ENCODE measurements around the gene HDDC3.
"Not testable (repeated sequence)": the region's sequence is repeated elsewhere in the genome, so short reads cannot be mapped to it uniquely, and the experiment has no call there.

The HDDC3 gene

DNA sequence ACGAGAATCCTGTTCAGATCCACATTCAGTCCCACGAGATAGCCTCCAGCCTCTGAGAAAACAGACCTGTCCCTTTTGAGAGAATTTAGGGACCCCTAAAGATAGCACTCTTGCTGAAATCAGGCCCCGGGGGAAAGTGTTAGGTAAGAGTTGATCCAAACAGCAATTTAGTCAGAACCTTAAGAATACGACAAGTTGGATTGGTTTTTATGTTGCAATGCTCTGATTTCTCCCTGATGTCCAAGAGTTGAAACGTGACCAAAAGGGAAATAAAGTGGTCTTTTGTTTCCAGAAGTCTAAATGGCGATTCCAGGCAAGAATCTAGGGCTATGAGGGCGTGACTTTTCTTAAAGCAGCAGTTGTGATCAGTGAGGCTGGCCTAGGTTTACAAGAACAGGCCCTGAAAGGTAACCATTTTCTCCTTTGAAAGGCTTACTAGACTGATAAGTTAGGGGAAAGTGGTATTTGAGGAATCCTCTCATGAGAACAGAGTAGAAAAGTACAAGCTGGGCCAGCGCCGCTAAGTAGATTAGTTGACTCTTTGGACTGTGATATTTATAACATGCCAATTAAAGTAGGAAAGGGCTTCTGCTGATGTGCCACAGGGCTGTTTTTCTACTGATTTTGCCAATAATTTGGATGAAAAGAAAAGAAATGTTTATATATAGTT, 24.4 kb downstream of the HDDC3 start:
- DNase-seq, result no peak

- DNase-seq, result no peak
These were observed 25.2 kb downstream of the HDDC3 start for GRCh38 chr15:90907051-90907660.

DNA sequence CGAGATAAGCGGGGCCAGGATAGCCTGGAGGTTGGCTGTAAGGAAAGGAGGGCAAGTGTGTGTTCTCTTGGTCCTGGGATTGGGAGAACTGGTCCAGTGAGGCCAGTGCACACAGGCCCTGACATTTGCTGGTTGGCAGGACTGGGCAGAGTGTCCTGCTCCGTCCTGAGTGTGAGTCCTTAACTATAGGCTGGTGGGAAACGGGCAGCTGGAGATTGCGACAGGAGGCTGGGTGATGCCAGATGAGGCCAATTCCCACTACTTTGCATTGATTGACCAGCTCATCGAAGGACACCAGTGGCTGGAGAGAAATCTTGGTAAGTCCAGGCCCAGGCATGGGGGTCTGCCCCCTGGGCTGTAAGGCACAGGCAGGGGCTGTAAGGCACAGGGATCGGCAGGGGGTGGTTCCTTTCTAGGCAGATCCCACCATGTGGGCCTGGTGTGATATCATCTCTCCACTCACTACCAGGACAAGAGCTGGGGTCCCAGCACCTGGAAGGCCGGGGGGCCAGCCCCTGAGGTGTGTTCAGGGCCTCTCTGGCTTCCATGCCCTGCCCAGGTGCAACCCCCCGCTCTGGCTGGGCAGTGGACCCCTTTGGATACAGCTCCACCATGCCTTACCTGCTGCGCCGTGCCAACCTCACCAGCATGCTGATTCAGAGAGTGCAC, 26.0 kb downstream of the HDDC3 start:
- no peak for DNase-seq

GRCh38 chr15:90905306-90906180, 26.8 kb downstream of the HDDC3 start:
- no peak for DNase-seq

DNA sequence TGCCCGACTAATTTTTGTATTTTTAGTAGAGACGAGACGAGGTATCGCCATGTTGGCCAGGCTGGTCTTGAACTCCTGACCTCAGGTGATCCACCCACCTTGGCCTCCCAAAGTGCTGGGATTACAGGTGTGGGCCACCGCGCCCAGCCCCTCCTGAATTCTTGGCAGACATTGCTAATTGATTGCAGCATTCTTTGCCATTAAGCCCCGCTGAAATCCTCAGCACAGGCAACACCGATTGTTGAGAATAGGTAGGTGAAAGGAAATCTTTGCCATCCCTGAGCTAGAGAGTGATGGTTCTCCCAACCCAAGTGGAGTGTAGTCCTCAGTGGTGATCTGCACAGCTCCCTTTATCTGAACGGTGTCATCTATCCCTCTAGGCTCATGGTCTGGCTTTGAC, 27.6 kb downstream of the HDDC3 start:
- DNase-seq, result no peak

DNA sequence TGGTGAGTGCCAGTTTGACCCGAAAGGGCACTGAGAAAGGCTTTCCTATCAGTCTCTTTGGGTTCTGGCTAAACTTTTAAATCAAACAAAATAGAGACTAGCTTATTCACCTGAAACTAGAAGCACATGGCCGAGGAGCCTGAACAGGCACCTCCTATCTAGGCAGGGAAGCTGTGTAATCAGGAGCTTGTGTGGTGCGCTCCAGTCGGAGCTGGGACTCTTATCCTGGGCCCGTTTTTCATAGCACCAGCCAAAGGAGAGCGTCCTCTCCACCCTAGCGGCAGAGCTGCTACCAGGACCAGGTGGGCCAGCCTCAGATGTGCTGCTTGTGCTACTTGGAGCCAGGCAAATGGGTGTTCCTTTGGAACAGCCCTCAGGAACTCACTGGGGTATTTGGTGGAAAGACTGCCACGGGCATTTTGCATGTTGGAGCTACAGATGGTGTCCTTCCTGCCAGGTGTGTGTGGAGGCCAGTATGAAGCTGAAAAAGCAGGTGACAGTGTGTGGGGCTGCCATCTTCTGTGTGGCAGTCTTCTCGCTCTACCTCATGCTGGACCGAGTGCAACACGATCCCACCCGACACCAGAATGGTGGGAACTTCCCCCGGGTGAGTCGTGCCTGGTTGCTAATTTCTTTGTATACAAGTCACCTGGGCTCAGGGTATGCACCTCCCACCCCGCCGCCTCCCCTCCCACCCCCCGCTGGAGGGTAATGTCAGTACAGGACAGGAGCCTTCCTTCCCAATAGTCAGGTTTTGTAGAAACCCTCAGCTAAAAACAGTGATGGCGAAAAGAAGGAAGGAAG, 28.4 kb downstream of the HDDC3 start:
- no peak for DNase-seq

DNA sequence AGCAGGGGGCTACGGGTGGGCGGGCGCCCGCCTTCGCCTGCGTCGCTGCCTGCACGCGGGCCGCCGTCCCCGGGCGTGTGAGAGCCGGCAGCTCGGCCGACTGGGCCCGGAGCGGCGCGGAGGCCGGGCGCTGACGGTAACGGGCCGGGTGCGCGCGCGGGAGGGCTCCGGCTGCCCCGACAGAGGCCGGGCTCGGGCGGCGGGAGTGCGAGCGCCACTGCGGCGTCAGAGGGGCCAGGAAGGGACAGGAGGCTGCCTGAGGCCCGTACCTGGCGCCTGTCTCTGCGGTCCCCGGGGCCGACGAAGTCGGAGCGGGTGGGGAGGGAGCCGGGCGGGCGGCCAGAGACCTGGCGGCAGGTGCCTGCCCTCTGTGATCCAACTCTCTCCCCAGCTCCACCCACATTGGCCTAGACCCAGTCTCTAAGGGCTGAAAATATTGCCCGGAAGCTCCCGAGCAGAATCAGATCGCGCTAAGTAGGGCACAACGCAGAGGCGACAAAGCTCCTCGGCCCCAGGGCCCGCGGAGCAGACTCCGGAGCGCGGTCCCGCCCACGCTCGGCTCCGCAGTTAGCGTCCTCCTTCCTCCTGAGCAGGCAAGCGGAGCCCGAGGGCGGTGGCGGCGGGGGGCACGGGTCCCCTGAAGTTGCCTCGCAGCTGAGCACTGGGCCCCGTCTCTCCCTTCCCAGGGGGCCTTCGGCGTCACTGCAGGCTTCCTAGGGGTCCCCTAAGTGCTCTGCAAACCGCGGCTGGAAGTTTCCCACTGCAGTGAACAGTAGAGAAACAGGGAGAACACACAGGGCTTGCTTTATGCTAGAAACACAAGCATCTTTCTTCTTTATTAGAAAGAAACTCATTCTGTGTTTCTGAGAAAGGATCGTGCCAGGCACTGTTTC, 29.3 kb downstream of the HDDC3 start, which contains the start of gene MAN2A2:
MAN2A2 (plus strand) TSS at position 463 of the 893 bp plus-strand sequence. CDS start 906 bp downstream, outside the sequence.
- no peak for DNase-seq

DNA sequence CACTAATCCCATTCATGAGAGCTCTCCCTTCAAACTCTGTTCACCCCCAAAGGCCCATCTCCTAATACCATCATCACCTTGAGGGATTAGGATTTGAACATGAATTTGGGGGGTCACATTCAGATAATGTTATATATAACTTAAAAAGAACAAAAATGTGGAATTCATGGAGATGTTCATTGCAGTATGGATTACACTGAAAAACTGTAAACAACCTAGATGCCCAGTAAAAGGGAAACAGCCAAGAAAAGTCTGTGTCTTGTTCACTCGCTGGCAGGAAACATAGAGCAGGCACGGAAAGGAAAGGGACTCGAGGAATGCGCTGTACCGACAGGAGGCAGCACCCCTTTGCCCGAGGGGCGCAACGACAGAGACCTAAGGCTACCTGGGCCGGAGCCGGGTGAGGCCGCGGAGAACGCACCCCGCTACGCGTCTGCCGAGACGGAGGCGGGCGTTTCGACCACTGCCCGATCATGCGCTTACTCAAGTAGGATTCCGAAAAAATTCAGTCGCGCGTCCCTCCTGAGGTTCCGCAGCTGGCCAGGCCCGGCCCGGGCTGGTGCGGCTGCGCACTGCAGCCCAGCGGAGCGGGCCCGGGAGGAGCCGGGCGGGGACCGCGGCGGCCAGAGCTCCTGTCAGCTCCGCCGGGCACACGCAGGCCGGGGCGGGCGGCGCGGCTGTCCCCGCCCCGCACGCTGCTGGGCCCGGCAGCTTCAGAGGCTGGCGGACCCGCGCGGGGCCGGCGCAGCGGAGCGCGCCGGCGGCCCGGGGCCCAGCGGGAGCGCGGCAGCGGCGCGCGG, 30.1 kb downstream of the HDDC3 start:
- peak; percentile 76 for DNase-seq

DNA sequence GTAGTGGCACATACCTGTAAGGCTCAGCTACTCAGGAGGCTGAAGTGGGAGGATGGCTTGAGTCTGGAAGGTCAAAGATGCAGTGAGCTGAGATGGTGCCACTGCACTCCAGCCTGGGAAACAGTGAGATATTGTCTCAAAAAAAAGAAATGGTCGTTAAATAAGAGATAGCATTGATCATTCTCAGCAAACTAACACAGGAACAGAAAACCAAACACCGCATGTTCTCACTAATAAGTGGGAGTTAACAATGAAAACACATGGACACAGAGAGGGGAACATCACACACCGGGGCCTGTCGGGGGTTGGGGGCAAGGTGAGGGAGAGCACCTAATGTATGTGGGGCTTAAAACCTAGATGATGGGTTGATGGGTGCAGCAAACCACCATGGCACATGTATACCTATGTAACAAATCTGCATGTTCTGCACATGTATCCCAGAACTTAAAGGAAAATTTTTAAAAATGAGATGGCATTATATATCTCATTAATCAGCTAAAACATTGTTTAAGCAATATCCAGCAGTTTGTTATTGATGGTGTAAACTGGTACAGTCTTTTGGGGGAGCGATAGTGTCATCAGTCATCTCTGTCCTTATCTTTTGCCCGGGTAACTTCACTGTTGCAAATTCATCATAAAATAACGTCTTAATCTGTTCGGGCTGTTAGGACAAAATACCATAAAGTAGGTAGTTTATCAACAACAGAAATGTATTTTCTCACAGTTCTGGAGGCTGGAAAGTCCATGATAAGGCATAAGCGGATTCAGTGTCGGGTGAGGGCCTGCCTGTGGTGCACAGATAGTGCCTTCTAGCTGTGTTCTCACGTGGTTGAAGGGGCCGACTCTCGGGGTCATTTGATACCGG, 30.9 kb downstream of the HDDC3 start:
- no peak for DNase-seq

DNA sequence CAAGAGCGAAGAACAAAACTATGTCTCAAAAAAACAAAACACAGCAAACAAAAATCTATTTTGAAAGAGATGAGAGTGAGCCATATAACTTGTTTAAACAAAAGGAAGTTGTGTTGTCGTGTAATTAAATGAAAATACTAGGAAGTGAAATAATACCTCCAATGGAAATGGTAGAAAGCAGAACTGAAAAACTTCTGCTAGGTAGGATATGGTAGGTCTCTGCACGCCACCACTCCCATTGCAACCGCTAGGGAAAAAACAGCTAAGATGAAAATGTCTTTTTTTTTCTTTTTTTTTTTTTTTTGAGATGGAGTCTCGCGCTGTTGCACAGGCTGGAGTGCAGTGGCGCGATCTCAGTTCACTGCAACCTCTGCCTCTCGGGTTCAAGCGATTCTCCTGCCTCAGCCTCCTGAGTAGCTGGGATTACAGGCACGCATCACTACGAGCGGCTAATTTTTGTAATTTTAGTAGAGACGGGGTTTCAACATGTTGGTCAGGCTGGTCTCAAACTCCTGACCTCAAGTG, 35.2 kb downstream of the HDDC3 start:
- DNase-seq, result not testable (repeated sequence)

DNA sequence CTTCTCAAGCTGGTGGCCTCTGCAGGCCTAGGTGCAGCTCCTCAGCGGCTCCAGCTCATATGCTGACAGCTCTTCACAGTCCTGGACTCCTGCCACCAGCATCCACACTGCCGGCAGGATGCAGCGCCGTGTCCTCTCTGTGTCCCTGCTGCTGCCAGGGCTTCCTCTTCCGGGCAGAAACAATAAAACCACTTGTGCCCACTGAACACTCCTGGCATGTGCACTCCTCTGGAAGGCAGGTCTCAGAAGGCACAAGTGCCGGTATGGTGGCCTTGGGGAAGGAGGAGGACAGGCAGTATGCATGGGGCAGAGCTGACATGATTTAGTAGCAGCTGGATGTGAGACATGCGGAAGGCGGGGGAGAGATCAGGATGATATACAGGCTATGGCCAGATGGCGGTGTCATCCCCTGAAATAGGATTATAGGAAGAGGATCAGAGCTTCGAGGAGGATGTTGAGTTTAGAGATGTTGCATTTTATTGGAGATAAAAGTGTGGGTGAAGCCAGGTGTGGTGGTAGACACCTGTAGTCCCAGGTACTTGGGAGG, 36.7 kb downstream of the HDDC3 start:
- peak; percentile 37 for DNase-seq

- DNase-seq, result no peak
These were observed 38.9 kb downstream of the HDDC3 start for GRCh38 chr15:90893175-90894090.

- no peak for DNase-seq
These were observed 39.7 kb downstream of the HDDC3 start for GRCh38 chr15:90892498-90893174.

GRCh38 chr15:90892023-90892422, 40.3 kb downstream of the HDDC3 start:
- DNase-seq, result no peak

DNA sequence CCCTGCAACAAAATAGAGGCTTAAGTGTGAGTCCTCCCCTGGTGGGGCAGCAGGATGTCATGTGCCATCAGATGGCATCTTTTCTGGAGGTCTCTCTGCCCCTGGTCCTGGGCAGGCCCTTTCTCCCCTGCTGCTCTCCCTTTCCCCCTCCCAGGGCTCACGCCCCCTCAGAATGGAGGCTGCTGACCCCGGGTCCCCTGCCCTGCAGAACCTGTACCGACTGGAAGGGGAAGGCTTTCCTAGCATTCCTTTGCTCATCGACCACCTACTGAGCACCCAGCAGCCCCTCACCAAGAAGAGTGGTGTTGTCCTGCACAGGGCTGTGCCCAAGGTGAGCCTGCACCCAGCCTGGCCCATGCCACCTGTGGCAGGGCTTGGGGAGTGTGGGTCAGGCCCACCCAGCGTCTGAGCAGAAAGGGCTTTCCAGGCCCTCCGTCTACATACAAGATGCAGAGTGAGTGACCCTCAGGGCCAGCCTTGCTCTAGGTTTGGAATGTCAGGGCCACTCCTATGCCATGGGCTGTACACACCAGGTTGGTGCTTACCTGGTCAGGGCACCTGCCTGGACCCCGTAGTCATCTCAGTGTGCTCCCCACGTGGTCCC, 40.9 kb downstream of the HDDC3 start:
- DNase-seq, result no peak

GRCh38 chr15:90890839-90891238, 41.5 kb downstream of the HDDC3 start:
- DNase-seq, result no peak

All from NCI-H2227 treated with DMSO at 0.1 percent for 48 hours (cell line).